CD4-positive, alpha-beta T cell treated with Interleukin-2 at 100 ng/mL for 4 hours (primary cell): ENCODE data around the gene ITGA5.

Experiments used
- DNase-seq: peaks from one replicate; pipeline ENCODE4 v3.0.0-alpha.2; 2020; ENCODE audit warnings: low spot score

The ITGA5 gene

DNA sequence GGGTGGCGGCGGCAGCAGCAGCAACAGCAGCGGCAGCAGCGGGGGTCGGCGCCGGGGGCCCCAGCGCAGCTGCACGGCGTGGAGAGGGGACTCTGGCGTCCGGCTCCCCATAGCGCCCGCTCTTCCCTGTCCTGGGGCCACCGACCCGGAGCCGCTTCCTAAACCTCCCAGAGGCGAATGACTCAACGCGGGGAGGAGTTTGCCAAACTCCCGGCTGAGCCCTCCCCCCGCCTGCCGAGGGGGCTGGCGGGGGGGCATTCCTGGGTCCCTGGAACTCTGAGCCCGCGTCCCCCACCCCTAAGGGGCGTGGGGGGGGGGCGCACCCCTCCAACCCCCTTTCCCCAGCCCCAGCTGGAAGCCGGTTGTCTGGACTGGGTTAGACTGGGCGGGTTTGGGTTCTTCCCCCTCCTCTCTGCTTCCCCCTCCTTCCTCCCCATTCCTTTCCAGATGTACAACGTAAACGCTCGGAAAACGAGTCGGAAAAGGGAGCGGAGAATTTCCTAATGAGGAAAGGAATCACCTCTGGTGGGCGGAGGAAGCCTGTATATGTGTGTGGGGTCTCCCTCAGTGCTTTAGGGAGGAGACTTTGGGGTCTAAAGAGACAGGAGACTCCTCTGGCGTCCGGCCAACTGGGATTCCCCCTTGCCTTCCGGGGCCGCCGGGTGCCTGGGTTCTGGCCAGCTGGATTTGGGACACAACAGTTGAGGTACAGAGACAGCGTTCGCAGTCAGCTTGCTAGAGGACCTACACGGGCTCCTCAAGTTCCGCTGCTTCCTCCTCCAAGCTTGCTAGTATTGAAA lies at the start of gene ITGA5:
TSS of gene ITGA5 (minus strand) at position 179 of the 800 bp plus-strand sequence. CDS start at position 111, 68 bp downstream.
- peak; percentile 50 for DNase-seq

DNA sequence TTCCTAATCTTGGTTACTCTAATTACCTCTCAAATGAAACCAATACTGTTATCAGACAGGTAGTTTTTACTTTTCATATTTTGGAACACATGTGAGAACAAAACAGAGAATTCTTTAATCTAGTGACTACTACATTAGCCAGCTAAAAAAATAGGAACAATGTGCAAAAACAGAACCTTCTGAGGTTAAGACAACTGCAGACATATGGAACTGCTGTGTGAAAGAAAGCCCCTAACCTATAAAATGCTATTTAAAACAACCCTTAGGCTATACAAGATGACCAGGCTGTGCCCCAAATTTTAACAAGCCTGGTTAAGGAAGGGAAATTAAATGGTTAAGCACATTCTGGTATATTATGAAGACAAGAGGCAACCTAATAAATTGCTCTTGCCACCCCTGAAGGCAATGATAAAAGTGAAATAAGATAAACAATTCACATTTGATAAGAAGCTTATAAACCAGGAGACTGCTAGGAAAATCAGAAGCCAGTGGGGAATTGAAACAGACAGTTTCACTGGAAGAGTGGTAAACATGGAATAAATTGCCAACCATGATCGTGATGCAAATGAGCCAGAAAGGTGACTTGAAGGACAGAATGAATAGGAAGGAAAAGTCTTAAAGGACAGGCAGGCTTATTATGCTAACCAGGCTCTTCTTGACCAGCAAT lies 46.9 kb upstream of the ITGA5 start:
- DNase-seq: no peak

DNA sequence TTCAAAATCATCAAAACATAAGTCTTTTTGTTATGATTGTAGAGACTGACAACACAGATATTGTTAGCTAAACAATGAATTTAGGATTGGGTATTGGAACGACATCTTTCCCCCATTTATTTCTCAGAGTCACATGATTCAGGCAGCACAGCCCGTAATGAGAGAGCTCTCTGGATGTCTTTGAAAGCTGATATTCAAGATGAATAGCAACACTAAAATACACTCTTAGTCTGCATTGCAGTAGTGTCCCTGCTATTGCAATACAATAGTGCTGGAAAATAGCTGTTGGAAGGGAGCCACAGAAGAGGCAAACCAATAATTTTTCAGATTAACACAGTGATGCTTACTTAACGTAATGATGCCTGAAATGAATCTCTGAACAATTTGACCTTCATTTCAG lies 44.4 kb upstream of the ITGA5 start:
- no peak for DNase-seq

DNA sequence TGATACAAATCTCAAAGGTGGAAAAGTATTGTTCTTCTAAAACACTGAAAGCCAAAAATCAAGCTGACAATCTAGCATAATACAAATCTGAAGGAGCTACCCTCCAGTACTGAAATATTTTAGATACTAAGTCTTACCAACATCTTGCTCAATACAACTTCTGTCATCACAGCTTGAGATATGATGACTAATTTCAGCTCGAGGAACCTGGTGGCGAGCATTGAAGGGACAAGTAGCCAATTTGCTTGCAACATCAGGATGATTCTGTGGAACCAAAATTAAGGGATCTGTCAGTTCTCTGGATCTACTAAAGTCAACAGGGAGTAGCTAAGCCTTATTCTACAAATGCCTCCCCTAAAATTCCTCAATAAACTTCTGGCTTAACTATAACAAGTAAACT lies 44.0 kb upstream of the ITGA5 start:
- no peak for DNase-seq

DNA sequence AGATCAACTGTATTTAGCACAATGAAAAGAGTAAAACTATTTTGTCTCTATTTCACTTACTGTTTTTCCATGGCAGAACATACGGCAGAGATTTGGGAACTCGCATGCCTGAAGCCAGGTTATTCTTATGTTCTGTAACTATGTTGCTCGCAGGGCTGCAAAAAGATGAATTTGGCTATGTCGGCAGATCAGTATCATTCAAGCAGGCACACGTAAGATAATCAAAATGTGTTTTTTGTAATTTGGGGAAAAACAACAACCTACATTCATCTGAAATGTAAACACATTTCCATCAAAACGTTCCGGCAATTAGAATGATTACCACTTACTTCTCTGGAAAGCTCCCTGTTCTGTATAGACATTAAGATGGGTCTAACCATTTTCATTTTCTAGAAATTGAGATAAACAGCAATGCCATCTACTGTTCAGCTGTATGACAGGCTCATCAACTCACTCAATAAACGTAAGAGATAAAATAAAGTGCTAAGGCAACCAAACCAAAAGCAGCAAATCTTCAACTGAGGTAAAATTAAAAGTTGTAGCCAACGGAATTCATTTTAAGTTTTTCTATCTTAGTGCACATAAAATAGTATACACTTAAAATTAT lies 41.4 kb upstream of the ITGA5 start:
- no peak for DNase-seq

DNA sequence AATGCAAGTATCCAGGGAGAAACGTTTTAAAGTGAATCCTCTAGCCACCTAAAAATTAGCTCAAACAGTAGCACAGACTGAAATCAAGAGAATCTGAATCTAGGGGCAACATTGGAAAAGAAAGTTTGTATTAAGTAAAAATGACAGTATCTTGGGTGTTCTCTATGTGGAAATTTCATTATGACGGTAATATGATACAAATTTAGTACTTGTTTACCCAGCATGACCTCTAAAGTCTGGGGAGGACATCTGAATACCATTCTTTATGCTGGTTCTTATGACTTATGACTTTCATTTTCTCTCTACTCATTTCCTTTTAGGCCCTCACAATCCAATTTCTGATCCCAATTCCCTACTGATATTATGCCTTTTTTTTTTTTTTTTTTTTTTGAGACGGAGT lies 40.3 kb upstream of the ITGA5 start:
- DNase-seq: no peak

DNA sequence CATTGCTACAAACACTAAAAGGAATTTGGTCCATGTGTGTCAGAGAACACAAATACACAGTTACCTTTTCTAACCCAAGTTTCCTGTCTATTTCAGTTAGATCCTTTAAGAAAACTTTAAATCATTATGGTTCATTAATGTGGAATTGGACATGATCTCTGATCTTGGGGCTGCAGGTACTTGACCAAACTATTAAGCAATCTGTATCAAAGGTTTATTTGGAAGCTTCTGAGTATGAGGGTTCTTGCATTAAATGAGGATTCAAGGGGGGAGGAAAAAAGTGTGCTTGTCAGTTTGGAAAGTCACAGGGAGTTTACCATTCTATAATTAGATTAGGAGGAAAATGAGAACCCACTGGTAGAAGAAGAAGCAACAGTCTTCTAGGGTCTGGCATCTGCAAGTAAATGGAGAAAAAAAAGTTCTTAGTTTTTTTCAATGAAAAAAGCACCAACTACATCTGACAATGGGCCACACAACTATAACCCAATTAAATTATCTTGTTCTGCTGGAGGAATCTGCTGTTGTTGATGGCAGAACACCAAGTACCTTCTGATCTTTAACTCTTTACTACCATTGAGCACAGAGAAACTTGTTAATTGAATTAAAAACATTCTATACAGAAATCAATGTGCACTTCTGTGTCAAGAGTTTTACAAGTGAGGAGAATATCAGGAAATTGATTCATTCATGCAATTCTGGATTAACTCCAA lies 36.8 kb upstream of the ITGA5 start:
- DNase-seq: no peak

DNA sequence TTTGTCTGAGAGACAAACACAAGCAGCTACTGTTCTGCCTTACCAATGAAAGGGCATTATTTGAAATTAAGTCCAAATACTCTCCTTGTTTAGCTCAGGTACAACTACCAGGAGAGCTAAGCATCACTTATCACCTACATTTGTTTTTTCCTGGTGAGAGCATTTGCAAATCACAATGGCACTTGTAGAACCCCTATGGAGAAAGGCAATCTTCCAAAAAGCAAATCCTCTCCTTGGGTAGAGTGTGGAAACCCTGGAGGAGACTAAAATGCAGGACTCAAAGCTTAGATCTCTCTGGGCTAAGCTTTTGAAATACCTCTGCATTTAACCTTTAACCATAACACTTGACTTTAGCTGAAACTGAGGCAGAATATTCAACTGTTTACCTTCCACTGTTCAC lies 33.6 kb upstream of the ITGA5 start:
- DNase-seq: no peak

DNA sequence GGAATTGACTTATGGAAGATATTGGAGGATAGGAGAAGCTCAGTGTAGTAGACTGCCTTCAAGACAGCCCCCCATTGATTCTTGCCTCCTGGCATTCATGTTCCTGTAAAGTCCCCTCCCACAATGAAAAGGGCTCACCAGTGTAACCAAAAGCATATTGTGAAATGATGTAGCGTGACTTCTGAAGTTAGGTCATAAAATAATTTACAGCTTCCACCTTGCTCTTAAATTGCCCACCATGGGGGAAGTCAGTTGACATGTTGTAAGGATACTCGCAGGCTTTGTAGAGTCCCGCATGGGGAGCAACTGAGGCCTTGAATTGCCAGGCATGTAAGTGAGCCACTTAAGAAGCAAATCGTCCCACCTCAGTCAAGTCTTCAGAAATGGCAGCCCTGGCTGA lies 29.3 kb upstream of the ITGA5 start:
- no peak for DNase-seq

DNA sequence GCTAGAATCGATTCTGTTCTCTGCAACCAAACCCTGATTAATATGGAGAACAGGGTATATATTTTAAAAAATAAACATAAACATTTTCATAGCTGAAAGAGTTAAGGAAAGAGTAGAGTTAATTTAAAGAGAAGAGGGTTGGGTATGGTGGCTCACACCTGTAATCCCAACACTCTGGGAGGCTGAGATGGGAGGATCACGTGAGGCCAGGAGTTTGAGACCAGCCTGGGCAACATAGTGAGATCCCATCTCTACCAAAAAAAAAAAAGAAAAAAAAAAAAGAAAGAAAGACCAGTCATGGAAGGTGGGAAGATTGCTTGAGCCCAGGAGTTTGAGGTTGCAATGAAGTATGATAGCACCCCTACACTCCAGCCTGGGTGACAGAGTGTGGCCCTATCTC lies 28.9 kb upstream of the ITGA5 start:
- DNase-seq: no peak

DNA sequence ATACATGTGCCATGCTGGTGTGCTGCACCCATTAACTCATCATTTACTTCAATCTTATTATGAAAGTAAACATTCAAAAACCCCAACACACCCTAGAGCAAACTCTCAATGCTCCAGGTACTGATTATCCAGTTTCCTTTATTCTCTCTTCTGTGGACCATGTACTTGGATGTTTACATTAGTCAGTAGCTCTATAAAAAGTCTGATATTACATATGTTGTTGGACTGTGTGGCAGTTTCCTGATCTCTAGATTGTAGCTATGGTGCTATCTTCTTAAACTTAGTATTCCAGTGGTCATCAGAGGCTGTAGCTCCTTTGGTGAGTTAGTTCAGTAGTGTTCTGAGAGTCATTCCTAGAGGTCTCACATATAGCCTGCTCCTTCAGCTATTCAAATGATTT lies 25.1 kb upstream of the ITGA5 start:
- DNase-seq: no peak

DNA sequence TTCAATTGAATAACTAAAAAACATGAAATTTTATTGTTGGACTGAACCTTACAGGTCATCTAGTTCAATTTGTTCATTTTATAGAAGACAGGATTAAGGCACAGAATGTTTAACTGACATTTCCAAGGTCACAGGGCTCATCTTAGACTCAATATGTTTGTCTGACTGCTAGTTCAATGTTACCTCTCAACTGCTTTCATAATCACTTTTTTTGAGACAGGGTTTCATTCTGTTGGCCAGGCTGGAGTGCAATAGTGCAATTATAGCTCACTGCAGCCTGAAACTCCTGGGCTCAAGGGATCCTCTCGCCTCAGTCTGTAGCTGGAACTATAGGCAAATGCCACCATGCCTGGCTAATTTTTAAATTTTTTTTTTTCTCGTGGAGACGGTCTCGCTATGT lies 24.4 kb upstream of the ITGA5 start:
- no peak for DNase-seq

DNA sequence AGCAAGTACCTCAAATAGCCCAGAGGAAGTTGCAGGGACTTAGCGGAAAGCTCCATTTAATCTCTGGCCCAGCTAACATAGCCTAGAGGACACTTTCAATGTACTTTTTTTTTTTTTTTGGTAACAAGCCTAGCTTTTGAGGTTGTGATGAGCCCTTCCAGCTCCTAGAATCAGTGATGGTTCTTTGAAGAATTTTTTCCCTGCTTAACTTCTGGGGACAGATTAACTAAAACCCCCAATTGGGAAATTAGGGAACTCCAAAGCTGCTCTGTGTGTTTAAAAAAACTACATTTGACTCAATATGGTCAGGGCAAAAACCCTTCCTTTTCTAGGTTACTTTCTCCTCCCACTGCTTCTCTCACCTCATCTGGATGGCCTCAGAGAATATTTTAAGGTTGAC lies 23.9 kb upstream of the ITGA5 start:
- DNase-seq: no peak

DNA sequence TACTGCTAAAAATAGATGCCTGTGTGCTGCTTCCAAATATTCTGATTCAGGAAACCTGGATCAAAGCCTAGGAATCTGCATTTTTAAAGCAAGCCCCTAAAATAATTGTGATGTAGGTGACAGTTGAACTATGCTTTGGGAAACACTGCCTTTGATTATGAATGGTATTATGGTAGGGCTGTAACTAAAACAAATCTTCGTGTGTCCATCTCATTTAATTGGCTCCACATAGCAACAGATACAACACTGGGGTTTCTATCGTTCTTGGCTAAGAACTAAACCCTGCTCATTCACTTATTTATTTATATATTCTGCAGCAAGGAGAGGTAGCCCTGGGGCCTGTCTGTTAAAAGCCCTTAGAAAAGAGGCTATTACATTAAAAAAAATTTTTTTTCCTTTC lies 23.0 kb upstream of the ITGA5 start:
- DNase-seq: no peak

DNA sequence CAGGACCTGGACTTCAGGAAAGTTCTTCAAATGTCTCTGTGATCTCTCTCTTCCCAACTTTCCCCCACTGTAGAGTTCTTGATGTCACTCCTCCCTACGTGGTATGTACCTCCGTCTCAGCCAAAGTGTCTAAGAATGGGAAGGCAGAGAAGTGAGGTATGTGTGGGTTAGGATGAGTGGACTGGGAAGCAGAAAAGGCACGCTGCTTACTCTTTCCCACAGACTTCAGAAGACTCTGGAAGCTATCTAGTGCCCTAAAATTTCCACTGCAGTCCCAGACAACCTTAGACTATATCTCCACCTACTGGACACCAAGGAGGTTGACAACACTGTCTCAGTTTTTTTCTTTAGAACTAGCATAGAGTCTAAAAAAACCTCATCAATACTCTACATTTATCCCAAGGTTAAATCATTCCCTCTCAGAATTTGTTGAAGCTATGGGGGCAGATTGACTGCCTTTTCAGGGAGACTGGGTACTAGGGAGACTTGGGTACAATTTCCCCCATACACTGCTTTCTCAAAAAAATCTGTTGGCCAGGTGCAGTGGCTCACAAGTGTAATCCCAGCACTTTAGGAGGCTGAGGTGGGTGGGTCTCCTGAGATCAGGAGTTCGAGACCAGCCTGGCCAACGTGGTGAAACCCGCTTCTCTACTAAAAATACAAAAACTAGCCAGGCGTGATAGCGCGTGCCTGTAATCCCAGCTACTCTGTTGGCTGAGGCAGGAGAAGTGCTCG lies 20.6 kb upstream of the ITGA5 start:
- peak; percentile 61 for DNase-seq

DNA sequence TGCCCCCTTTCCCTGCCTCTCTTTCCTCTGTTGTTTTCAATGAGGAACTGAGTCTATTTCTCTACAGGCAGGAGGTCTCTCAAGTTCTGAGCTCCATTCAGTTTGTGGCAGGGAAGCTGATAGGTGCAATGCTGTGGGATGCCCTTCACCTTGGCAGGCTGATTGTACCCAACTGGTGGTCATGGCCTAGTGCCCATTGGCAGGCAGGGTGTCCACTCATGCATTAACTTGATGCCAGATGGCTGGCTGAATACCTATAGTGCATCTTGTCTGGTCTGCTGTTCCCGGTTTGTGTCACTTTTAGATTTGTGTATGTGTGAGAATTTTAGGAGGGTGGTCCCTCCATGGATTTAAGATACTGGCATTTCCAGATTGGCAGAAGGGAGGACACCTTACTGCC lies 20.0 kb upstream of the ITGA5 start:
- no peak for DNase-seq

DNA sequence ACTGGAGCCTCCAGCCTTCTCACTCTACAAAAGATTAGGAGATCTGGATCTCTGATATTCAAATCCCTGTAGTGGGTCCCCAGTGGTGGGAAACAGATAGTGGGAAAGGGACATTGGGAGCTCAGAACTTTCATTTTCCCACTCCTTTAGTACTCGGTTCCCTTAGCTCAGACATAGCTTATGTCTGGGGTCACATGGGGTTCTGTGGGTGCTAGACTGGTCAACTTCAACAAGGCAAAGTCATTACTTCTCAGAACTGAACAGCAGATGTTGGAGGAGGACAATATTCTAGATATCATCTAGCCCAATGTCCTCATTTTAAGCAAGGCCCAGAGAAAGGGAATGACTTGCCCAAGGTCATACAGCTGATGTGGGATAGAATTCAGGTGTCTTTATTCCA lies 19.5 kb upstream of the ITGA5 start:
- DNase-seq: no peak

DNA sequence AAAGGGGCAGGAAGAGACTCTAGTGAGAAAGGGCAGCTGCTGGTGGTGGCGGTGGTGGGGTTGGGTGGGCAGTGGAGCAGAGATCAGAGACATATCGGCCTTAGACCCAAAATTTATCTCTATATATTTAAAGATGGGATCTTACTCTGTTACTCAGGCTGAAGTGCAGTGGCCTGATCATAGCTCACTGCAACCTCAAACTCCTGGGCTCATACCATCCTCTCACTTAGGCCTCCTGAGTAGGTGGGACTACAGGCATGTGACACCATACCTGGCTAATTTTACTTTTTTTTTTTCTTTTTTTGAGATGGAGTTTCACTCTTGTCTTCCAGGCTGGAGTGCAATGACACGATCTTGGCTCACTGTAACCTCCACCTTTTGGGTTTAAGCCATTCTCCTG lies 18.6 kb upstream of the ITGA5 start:
- no peak for DNase-seq

DNA sequence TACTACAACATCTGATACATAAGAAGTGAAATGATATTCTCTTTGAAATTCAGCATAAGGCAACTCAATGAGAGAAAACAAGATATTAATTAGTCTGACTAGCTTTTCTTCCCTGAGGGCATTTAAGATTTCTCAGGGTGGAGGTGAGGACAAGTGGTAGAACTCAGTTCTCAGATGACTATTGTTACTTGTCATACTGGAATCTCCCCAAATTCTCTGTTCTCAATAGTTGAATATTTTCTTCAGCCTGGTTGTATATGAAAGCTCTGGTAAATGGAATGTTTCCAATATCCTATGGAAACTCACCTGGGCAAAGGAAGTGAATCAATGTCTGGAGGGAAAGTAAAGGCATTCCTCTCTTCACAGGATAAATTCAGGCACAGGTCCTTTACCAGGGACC lies 18.2 kb upstream of the ITGA5 start:
- no peak for DNase-seq

DNA sequence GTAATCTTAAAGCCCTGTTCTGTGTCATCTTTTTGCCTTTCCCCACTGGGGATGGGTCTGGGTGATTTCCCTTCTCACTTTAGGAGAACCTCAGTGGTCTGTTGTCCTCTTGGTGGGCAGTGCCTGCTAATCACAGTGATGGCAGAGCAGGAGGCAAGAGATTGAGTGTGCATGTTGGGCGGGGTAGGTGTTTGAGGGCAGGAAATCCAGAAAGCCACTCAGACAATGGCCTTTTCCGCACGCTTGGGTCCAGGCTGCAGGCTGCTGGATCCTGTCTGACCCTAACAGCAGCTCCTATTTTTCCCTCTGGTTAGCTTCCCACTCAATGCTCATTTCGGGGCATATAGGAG lies 13.7 kb upstream of the ITGA5 start:
- no peak for DNase-seq

DNA sequence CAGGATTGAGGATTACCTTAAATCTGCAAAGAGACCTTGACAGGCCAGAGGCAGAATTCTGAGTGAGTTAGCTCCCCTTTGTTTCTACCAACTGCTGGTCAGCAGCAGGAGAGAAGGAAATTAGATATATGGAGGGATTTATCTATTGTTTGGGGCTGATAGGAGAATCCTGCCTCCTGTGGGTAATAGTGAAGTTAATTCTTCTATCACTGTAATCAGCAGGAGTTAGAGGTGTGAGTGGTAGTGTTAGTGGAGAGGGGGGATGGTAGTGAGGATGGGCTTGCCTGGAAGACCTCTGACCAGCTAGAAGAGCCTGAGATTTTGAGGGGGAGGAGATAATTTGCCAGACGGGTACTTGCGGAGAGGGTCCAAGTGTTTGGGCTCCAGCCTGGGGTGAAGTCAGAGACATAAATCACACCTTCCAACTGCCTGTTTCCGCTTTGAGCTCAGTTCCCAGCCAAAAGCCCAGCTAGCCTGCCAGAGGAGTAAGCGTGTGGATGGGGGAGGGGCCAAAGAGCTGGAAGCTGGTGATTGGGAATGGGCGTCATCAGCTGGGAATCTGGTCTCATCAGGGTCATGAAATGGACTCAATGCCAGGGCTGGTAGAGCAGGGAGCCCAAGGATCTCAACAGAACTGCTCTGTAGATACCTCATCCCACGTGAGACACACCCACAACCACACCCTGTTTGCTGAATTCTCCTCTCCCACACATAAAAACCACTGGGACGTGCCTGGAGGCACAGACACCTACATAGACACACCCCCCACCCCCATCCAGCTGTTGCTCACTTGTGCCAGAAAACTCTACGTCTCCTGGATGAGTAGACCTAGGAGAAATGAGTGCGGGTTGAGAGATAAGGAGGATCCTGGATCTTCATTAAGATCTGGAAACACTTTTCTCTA lies 13.1 kb upstream of the ITGA5 start:
- no peak for DNase-seq
